DMS79 (cell line): ENCODE measurements around the gene ERFL.
"Not testable (repeated sequence)": the region's sequence is repeated elsewhere in the genome, so short reads cannot be mapped to it uniquely, and the experiment has no call there.

Experiments
- DNase-seq: peaks from one replicate; lab custom pipeline; 2025; lab: John Stamatoyannopoulos, UW

The ERFL gene

DNA sequence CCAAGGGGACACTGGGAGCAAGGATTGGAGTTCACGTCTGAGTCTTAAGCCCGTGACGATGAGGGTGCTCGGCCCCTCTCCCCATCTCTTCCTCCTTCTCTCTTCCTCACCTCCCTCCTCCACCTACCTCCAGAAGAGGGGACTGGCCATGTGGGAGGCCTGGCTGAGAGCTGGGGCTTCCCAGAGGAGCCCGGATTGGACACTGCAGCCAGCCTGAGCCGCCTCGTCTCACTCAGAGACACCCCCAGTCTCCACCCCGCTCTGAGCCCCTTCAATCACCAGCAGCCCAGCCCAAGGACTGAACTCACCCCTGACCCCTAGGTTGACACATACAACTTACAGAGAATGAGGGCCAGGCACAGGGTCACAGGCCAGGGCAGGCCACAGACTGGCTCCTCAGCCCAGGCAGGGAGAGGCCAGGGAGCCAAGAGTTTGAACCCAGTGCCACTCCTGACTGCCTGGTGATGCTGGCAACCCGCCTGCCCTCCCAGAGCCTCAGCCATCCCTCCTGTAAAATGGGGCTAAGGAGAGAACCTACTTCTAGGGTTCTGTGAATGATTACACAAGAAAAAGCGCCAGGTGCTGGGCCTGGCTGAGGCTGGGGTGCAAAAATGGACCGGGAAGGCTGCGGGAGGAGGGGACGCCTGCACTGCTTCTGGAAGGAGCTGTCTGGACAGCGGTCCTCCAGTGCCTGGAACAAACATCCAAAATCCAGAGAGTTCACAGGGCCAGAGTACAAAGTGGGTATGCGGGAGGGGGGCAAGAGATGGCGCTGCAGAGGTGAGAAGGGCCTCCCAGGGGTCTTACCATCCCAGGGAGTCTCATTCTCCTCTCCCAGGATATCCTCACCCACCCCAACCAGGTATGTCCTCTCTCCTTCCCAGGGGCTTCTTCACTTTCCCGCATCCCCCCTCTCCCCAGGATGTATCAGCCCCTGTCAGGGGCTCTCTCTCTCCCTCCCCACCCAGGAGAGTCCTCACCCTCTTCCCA lies 50.0 kb downstream of the ERFL start:
- DNase-seq: no peak

DNA sequence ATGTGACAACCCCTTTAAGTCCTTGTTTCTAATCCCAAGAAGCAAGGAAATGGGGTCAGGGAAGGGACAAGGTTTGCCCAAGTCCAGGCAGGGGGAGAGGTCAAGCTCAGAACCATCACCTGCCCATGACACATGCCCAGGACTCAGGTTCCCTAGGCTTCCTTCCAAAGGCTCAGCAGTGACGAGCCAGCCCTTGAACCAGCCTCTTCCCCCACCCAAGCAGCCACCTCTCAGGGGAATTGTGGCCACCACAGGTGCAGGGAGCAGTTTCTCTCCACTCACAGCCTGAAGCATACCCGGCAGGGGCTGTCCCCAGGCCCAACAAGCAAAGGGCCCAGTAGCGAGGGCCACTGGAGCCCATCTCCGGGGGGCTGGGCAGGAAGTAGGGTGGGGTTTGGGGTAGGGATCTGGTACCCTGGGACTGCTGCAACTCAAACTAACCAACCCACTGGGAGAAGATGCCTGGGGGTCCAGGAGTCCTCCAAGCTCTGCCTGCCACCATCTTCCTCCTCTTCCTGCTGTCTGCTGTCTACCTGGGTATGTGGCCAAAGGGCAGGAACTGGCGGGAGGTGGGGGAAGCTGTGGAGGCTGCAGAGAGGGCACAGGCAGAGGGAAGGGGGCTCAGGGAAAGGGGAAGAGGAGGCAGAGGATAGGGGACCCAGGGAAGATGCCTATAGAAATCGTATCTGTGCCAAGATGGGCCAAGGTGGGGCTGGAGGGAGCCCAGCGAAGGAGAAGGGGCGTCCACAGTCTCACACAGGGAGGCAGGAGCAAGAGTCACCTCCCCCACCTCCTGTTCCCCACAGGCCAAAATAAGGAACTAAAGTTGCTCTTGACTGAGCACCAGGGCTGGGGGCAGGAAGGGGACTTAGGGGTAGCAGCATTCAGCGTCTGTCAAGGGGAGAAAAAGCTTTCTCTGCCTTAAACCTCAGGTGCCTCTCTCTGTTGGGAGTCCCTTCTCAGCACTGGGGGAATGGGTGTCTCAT lies 51.1 kb downstream of the ERFL start, which contains the start of gene CD79A:
Gene CD79A, plus strand, starts transcription at position 433 of the 986 bp plus-strand sequence. Its CDS starts 26 bp downstream, at position 459.
- no peak for DNase-seq

DNA sequence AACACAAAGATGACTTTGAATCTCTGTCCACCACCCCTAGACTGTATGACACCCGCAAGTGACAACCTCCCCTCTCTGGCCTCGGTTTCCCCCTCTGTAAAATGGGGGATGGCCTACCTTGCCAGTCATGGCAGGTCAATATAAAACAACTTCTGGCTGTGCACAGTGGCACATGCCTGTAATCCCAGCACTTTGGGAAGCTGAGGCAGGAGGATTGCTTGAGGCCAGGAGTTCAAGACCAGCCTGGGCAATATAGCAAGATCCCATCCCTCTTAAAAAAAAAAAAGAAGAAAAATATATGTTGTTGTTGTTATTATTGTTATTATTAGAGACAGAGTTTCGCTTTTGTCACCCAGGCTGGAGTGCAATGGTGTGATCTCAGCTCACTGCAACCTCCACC lies 52.3 kb downstream of the ERFL start:
- DNase-seq: not testable (repeated sequence)

GRCh38 chr19:41872775-41873647 lies 55.2 kb downstream of the ERFL start:
- no peak for DNase-seq

- no peak for DNase-seq
These were observed 55.9 kb downstream of the ERFL start for GRCh38 chr19:41872384-41872774.

- DNase-seq: no peak
These were observed 56.5 kb downstream of the ERFL start for GRCh38 chr19:41871573-41872383.

DNA sequence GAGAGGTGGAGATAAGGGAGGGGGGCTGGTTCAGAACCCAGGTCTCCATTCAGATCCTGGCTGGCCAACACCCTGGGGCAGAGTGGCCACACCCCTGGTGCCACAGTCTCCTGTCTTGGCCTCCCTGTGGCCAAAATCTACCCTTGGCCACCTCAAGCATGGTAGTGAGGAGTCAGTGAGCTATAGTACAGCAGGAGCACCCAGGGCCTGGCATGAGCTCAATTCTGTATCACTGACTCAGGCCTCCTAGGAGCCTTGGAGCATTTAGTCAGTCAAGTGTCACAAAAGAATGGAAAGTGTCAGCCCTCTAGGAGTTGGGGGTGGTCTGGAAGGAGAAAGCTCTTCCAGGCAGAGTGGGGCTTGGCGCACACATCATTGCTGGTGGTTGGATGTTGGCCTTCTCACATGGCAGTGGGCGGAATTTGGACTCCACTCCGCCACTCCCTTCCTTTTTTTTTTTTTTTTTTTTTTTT lies 57.8 kb downstream of the ERFL start:
- peak; percentile 18 for DNase-seq

GRCh38 chr19:41869374-41869955 lies 58.8 kb downstream of the ERFL start:
- DNase-seq: peak; percentile 53

GRCh38 chr19:41868989-41869300 lies 59.3 kb downstream of the ERFL start:
- no peak for DNase-seq

- DNase-seq: peak; percentile 95
These were observed 59.9 kb downstream of the ERFL start for GRCh38 chr19:41868120-41868988.

DNA sequence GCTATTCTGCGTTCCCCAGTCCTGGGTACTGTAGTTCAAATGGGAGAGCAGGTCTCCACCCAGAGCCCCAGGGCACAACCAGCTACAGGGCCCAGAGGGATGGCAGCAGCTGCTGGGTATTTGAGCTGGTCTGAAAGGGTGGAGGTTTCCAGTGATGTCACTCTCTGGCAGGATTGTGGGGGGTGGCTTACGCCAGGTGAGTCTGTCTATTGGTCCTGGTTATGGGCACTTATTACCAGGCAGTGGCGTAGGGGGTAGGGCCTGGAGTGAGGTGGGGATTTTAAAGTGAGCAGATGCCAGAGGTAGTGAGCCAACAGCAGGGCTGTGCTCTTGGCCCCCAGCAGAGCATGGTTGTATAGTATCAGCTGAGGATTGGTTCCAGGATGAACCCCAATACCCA lies 62.0 kb downstream of the ERFL start:
- no peak for DNase-seq

GRCh38 chr19:41864374-41864773 lies 63.9 kb downstream of the ERFL start:
- no peak for DNase-seq

DNA sequence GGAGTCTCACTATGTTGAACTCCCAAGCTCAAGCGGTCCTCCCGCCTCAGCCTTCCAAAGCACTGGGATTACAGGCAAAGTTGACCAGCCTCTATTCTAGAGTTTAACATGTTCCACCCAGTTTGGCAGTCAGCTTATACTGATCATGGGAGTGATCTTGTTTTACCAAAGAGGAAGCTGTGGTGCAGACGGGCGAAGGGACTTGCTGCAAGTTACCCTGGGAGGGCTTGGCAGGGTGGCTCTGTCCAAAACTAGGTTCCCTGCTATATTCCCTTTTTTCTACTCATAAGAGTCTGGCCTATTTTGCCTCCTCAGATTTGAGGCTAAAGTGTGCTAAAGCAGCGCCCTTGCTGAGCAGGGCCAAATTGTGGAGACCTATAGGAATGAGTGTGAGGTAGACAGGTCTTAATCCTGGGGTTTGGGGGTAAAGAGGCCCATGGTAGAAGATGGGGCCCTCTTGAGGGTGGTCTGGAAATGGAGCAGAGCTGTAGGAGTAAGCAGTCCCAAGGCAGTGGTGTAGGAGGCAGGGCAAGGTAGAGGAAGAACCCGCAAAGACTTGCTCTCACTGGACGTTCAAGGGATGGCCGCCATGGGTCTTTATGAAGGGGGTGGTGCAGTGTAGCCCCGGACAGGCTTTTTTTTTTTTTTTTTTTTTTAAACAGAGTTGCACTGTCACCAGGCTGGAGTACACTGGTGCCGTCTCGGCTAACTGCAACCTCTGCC lies 64.9 kb downstream of the ERFL start:
- DNase-seq: no peak

GRCh38 chr19:41862445-41862986 lies 65.7 kb downstream of the ERFL start:
- no peak for DNase-seq

DNA sequence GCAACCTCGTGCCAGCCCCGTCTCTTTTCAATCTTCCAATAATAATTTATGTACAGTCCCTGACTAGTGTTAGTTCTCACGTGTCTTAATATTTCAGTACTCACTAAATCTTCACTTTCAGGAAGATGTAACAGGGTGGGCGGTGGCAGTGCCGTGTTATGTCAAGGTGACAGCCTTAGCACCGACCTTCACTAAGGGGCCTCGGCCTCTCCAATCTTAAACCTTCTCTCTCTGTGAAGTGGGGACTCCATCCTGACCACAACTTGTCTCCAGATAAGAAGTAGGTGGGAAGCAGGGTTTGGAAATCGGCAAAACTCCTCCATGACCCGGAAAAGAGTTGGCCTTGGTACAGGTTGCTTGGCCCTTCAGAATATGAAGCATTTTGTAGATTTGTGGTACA lies 66.4 kb downstream of the ERFL start:
- no peak for DNase-seq

- DNase-seq: peak; percentile 47
These were observed 67.0 kb downstream of the ERFL start for GRCh38 chr19:41861116-41861768.

DNA sequence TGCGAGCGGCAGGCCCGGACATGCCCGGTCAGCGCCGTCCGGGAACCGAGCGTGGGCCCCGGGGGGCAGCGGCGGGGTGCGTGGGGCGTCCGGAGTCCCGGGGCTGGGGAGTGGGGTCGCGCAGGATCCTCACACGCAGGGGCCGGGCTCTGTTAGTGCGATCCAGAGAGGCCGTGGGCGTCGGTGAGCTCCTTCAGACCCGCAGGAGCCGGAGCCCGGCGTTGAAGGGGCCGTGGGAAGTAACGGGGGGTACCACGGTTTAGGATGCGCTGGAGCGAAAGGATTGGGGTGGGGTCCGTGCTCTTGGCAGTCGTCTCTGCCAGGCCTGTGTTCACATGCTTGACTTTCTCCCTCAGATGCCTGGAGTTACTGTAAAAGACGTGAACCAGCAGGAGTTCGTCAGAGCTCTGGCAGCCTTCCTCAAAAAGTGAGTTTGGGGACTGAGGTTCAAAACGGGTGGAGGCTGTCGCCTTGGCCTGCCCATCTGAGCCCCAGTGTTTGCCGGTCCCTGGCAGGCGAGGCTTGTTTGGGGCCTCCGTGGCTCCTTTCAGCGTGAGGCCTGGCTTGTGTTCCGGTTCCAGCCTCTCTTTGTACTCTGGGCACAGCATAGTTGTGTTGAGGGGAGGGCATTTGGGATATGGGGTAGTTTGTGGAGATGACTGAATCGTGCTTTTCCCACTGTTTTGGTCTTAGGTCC lies 67.7 kb downstream of the ERFL start:
- DNase-seq: no peak
